Measurements from ENCODE around the gene SLC2A9. TPM values are rescaled to one million over a fixed set of nuclear protein-coding genes. Genes with fewer than 3 reads are reported as not detected.
A peak's percentile ranks its signal among the peaks of the same experiment; 100 is the strongest.

The SLC2A9 gene
- total and polyA plus RNA-seq, 2 of the 13 experiments (the other 11 are each of a cell fraction or from before 2014, with no cell fraction given) = 36.2 to 42.3 TPM

- TF ChIP-seq ZNF687 (CRISPR knock-in tag; IDR thresholded peaks at IDR 0.05) = peak; percentile 59
- TF ChIP-seq, protein P1, sequence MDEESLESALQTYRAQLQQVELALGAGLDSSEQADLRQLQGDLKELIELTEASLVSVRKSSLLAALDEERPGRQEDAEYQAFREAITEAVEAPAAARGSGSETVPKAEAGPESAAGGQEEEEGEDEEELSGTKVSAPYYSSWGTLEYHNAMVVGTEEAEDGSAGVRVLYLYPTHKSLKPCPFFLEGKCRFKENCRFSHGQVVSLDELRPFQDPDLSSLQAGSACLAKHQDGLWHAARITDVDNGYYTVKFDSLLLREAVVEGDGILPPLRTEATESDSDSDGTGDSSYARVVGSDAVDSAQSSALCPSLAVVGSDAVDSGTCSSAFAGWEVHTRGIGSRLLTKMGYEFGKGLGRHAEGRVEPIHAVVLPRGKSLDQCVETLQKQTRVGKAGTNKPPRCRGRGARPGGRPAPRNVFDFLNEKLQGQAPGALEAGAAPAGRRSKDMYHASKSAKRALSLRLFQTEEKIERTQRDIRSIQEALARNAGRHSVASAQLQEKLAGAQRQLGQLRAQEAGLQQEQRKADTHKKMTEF (CRISPR knock-in tag; IDR thresholded peaks at IDR 0.05) = no peak
- TF ChIP-seq ZNF83 (CRISPR knock-in tag; IDR thresholded peaks at IDR 0.05; ENCODE audit: borderline replicate concordance) = no peak
- TF ChIP-seq ARID4A (CRISPR knock-in tag; IDR thresholded peaks at IDR 0.05; ENCODE audit: borderline replicate concordance) = peak; percentile 20; the same call in 1 of the 2 replicates
- no peak for TF ChIP-seq MEF2D (CRISPR knock-in tag; IDR thresholded peaks at IDR 0.05)
- TF ChIP-seq ZNF562 (CRISPR knock-in tag; IDR thresholded peaks at IDR 0.05; ENCODE audit: borderline replicate concordance) = no peak
- TF ChIP-seq ZNF850 (CRISPR knock-in tag; conservative IDR thresholded peaks at IDR 0.05) = no peak
- TF ChIP-seq CTCF (CRISPR knock-in tag; IDR thresholded peaks at IDR 0.05) = peak; percentile 75
- no peak for TF ChIP-seq KLF9 (CRISPR knock-in tag; IDR thresholded peaks at IDR 0.05; ENCODE audit: low read depth)
- no peak for TF ChIP-seq FOXP1 (IDR thresholded peaks at IDR 0.05)
- TF ChIP-seq FOXP1 (CRISPR knock-in tag; IDR thresholded peaks at IDR 0.05) = no peak
- TF ChIP-seq ZNF33A (CRISPR knock-in tag; IDR thresholded peaks at IDR 0.05; ENCODE audit: borderline replicate concordance) = no peak
These were observed 7.6 kb downstream of the SLC2A9 start (continued) for GRCh38 chr4:10013722-10014121.

Measured in HepG2 (cell line).